NOMO-1 treated with dmso at 0.1 percent for 144 hours (cell line): ENCODE results near the gene HYPK.
"Not testable (repeated sequence)": the region's sequence is repeated elsewhere in the genome, so short reads cannot be mapped to it uniquely, and the experiment has no call there.

Experiments
- DNase-seq: peaks from one replicate; lab custom pipeline; 2025; ENCODE audit not compliant: unreplicated experiment; lab: John Stamatoyannopoulos, UW

HYPK gene

DNA sequence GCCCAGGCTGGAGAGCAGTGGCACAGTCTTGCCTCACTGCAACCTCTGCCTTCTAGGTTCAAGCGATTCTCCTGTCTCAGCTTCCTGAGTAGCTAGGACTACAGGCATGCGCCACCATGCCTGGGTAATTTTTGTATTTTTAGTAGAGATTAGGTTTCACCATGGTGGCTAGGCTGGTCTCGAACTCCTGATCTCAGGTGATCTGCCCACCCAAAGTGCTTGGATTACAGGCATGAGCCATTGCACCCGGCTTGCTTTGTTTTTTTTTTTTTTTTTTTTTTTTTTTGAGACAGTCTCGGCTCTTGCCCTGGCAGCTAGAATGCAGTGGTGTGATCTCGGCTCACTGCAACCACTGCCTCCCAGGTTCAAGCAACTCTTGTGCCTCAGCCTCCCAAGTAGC, 32.1 kb downstream of the HYPK start:
- DNase-seq, result not testable (repeated sequence)

GRCh38 chr15:43845421-43845820, 45.0 kb downstream of the HYPK start:
- no peak for DNase-seq

DNA sequence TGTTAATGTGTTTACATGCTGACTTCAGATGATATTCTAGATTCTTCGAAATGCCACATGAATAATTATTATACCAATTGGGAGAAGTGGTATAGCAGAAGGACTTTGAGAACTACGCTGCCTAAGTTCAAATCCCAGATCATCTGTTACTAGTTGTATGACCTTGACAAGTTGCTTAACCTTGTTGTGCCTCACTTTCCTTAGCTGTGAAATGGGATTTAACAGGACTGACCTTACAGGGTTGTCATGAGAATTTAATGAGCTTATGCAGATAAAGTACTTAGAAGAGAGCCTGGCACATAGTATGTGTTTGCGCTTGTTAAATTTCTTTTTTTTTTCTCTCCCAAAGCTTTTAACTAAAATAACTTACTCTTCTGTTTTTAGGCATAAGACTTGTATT, 50.9 kb downstream of the HYPK start:
- DNase-seq, result no peak

DNA sequence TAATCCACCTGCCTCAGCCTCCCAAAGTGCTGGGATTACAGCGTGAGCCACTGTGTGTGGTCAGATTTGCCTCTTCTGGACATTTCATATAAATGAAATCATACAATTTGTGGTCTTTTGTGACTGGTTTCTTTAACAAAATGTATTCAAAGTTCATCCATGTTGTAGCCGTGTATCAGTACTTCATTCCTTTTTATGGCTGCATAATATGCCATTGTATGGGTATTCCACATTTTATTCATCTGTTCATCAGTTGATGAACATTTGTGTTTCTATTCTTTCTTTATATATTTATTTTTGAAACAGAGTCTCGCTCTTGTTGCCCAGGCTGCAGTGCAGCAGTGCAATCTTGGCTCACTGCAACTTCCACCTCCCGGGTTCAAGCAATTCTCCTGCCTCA, 52.2 kb downstream of the HYPK start:
- DNase-seq, result no peak
